NCI-H2107 treated with DMSO at 0.1 percent for 48 hours (cell line): Measurements from ENCODE around the gene CATSPERZ.

ENCODE experiments used
- DNase-seq: peaks from one replicate; lab custom pipeline; 2025; ENCODE audit not compliant: unreplicated experiment; lab: John Stamatoyannopoulos, UW

Gene CATSPERZ, protein sequence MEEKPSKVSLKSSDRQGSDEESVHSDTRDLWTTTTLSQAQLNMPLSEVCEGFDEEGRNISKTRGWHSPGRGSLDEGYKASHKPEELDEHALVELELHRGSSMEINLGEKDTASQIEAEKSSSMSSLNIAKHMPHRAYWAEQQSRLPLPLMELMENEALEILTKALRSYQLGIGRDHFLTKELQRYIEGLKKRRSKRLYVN

DNA sequence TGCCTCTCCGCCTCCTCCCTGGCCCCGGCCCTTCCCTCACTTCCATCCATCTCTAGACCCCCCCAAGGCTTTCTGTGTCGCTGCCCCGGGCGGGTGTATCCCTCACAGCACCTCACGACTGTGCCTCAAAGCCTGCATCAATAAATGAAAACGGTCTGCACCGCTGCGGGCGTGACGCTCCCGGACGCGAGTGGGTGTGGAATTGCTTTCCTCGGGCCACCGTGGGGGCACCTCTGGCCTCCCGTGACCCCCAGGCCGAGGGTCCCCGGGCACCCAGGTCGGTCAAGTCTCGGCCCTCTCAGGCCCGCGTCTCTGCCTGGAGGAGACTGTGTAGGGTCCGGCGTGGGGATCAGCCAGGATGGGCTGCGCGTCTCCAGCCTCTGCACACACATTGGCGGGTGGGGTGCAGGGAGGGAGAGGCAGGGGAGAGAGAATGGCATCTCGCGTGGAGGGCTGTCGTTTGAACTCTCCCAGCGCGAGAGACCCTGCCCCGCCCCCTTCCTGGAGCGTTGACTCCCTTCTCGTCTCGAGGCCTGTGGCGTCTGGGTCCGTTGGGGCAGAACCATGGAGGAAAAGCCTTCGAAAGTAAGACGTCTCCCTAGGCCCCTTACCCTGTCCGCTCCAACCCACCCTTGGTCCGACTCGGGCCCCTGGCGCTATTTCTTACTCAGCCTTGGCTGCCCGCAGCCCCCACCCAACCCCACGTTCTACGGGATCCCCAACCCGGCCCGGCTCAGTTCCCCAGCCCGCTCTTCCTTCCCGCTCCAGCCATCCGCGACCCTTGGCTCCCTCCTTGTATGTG, at the start of gene CATSPERZ:
Gene CATSPERZ (plus strand): TSS at position 512 of the 802 bp plus-strand sequence. CDS start 53 bp downstream, at position 565.
- no peak for DNase-seq

DNA sequence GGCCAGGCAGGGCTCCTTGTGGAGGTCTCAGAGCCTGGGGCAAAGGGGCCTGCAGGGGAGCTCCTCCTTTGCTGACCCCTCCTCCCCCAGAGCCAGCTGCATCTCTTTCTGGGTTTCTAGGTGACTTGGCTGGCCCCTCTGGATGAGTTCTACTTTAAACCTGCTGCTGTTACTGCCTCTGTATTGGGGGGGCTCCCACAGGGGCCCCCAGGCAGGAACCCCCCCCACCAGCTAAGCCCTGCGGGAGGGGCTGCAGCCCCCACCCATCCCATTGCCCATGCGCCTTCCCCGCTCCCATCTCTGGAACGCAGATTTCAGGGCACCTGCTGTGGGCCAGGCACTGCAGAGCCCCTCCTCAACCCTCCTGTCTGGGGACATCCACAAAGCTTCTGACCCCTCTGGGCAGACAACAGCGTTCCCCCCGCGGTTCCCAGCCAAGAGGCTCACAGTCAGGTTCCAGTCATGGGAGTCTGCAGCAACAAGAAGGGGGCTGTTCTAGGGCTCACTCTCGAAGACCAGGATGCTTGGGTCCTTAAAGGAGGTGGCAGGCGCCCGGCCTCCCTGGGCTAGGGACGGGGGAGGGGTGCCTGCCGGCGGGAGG, 49.6 kb upstream of the CATSPERZ start:
- no peak for DNase-seq

DNA sequence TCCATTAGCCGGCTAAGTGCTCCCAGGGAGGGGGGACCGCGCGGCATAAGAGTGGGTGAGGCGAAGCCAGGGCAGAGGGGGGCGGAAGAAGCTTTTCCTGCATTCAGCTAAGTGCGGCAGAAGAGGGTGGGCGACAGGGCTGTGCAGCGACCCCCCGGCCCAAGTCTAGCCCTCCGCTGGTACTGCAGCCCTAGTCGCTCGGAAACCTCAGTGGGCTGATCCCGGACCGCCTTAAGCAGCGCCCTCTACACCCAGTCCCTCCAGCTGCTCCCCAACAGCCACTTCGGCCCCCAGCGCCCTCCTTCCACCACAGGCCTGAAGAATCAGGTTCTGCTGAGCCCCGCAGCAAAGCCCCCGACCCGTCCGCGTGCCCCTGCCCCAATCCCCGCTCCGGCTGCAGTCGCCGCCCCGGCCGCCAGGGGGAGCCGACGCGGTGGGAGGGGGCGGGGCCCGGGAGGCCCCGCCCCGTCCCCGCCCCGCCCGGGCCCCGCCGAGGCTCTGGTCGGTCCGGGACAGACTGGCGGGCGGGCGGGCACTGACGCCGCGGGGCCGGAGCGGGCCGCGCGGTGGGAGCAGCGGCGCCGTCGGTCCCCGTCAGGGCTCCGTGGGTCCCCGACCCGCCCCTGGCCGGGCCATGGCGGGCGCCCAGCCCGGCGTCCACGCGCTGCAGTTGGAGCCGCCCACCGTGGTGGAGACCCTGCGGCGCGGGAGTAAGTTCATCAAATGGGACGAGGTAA, 49.0 kb upstream of the CATSPERZ start, which contains the start of gene PLCB3:
Gene PLCB3 (plus strand): TSS at position 515 of the 737 bp plus-strand sequence. CDS start 120 bp downstream, at position 635.
- no peak for DNase-seq

DNA sequence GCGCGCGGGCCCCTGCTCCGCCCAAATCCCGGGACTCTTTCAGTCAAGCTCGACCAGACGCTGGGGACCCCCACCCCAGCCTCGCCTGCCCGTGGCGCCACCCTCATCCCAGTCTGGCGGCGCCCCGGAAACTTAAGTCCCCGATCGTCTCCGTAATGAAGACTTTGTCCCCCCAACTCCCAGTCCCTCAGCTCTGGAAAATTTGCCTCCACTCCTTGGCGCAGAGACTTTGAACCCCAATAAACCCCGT, 48.5 kb upstream of the CATSPERZ start:
- DNase-seq: no peak

DNA sequence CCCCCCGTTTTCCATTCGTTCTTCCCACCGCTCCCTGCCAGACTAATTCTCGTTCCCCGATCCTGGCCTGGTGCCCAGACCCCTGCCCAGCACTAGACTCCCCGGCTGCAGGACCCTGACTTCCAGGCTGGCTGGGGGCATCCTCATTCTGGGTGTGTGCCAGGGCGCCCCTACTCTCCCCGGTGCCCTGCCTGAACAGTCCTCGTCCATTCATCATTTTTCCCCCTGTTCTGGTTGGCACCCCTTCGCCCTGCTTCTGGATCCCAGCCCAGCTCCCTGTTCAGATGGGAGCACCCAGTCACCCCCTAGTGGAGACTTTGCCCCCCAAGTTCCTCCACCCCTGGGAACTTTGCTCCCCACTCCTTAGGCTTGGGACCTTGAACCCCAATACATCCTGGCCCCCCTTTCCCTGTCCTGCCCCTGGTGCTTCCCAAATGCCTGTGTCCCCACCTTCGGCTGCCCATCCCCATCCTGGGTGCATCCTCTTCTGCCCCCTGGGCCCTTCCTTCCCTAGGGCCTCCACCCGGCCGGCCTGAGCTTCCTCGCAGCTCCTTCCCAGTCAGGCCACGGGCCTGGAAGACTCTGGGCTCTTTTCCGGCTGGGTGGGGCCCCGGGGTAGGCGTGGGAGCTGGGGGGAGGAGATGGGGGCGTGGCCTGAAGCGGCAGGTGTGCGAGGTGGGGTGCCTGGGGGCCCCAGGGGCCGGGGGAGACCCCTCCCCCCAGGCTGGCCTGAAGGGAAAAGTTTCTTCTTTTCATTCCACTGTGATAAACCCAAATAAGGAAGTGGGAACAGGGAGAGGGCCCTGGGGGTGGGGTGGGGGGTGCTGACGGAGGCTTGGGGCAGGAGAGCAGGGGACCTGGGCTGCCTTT, 47.9 kb upstream of the CATSPERZ start:
- DNase-seq: no peak

DNA sequence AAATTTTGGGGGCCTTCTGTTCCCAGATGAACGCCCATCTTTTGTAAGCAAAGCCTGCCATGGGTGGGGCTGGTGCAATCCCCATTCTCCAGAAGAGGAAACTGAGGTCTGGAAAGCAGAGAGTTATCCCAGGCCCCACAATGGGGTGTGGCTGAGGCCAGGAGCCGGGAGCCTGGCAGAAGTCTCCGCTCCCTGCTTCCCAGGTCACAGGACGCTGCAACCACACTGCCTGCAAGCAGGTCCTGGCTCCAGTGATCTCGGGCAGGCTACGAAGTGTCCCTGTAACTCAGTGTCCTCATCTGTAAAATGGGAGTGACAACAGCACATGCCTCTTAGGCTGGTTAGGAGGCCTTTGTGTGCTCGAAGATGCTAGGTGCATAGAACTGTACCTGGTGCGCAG, 47.1 kb upstream of the CATSPERZ start:
- DNase-seq: no peak

DNA sequence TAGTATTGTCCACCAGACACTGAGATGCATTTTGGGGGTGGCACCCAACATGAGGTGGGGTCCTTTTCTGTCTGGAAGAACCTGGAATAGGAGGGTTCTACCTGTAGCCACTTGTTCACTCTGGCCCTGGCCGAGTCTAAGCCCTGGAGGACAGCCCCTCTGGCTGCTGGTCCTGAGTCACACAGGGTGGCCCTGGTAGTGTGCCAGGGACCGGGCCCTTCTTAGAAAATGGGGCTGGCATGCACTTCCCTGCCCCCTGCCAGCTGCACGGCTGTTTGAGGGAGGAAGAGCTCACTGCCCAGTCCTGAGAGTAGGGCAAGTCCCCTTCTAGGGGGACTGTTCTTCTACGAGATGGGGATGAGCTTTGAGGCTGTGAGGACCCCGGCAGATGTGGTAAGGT, 46.7 kb upstream of the CATSPERZ start:
- no peak for DNase-seq

DNA sequence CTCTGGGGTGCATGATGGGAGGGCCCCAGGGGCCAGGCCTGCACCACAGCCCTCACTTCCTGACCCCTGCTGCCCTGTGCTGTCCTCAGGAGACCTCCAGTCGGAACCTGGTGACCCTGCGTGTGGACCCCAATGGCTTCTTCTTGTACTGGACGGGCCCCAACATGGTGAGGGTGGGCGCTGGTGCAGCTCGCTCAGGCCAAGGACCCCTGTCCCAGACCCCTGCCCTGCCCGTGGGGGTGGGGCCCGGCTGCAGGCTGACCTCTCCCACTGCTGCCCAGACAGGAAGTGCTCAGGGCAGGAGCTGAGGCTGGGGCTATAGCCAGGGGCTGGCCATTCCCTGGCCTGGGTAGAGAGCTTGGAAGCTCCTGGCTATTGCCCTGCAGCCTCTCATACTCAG, 45.8 kb upstream of the CATSPERZ start:
- DNase-seq: no peak

DNA sequence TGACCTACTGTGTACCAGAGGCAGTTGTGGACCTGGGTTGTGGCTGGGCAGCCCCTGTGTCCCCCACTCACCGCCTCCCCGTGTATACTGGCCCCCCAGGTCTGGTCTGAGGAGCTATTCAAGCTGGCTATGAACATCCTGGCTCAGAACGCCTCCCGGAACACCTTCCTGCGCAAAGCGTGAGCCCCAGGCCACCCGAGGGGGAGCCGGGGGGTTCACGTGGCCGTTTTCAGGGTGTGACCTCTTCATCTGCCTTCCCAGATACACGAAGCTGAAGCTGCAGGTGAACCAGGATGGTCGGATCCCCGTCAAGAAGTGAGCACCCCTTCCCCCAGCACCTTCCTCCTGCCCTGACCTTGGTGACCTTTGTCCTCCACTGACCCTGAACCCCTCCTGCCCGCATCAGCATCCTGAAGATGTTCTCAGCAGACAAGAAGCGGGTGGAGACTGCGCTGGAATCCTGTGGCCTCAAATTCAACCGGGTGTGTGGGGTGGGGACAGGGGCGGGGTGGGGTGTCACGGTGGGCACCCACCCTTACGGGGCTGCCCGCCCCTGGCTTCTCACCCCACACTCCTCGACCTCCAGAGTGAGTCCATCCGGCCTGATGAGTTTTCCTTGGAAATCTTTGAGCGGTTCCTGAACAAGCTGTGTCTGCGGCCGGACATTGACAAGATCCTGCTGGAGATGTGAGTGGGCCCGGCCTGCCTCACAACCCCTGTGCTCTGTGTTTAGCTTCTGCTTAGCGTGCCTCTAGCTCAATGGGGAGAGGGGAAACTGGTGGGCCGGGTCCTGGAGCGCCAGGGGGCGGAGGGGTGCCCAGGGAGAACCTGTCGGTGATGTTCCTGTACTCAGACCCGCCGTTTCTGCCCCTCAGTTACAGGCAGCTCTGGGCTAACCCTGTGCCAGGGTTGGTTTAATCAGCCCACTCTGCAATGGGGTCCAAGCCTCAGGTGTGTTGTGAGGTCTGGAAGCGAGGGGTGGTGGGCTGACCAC, 44.7 kb upstream of the CATSPERZ start:
- DNase-seq: no peak

DNA sequence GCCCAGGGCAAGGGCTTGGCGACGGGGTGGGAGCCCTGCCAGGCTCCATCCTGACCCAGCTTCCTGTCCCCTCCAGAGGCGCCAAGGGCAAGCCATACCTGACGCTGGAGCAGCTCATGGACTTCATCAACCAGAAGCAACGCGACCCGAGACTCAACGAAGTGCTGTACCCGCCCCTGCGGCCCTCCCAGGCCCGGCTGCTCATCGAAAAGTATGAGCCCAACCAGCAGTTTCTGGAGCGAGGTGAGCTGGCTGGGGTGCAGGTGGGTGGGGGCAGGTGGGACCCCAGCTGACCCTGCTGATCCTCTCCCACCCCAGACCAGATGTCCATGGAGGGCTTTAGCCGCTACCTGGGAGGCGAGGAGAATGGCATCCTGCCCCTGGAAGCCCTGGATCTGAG, 43.9 kb upstream of the CATSPERZ start:
- no peak for DNase-seq

DNA sequence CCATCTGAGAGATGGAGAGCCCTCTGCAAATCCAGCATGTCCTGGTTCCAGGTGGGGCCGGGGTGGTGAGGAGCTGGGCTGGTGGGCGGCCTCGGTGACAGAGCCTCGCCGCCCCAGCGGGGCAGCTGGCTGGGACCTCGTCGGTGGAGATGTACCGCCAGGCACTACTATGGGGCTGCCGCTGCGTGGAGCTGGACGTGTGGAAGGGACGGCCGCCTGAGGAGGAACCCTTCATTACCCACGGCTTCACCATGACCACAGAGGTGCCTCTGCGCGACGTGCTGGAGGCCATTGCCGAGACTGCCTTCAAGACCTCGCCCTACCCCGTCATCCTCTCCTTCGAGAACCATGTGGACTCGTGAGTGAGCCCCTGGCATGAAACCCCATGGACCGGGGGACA, 41.8 kb upstream of the CATSPERZ start:
- no peak for DNase-seq

DNA sequence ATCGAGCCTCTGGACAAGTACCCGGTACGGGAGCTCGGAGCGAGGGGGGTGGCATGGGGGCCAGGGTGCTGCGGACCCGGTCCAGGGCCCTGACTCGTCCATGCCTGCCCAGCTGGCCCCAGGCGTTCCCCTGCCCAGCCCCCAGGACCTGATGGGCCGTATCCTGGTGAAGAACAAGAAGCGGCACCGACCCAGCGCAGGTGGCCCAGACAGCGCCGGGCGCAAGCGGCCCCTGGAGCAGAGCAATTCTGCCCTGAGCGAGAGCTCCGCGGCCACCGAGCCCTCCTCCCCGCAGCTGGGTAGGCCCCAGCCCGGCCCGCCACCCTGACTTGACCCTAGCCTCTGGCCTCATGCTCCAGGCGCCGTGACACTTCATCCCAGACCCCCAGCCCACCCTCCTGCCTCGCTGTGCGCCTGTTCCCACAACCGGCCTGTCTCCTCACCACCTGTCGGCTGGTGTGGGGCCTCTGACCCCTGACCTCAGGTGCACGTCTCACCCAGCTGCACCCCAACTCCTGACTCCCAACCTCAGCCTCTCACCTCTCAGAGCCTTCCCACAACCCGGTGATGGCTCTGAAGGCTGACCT, 41.1 kb upstream of the CATSPERZ start:
- no peak for DNase-seq

DNA sequence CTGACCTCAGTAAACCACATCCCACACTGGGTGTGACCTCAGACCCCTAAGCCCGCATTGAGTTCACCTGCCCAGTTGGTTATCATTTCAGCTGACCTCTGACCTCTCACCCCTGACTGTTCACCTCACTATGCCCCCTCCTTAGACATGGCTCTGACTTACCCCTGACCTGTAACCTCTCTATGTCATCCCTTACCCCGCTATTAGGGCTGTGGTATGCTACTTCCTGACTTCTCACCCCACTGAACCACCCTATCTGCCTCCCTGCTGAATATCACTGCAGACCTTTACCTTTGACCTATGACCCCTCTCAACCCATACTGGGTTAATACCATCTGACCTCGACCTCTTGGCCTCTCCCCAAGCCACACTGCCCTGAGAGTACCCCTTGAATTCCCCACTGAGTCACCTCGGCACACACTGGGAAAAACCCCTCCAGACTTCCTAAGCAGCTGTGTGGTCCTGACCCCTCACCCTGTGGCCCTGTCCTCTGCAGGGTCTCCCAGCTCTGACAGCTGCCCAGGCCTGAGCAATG, 40.6 kb upstream of the CATSPERZ start:
- DNase-seq: no peak

DNA sequence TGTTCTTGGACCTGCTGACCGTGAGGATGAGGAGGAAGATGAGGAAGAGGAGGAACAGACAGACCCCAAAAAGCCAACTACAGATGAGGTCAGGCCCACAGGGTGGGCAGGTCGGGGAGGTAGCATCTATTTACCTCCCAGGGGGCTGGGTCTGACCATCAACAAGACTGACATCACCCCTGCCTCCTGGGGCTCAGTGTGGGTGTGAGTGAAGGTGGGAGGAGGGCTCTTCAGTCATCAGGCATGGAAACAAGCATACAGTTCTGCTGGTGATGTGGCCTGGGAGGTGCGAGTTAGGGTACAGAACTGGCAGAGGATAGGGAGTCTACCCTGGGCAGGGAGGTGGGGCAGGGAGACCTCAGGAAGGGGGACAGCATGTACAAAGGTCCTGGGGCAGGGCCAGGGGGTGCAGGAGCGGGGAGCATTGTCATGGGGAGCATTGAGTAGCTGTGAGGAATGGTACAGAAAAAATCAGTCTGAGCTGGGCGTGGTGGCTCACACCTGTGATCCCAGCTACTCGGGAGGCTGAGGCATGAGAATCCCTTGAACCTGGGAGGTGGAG, 39.9 kb upstream of the CATSPERZ start:
- DNase-seq: no peak

DNA sequence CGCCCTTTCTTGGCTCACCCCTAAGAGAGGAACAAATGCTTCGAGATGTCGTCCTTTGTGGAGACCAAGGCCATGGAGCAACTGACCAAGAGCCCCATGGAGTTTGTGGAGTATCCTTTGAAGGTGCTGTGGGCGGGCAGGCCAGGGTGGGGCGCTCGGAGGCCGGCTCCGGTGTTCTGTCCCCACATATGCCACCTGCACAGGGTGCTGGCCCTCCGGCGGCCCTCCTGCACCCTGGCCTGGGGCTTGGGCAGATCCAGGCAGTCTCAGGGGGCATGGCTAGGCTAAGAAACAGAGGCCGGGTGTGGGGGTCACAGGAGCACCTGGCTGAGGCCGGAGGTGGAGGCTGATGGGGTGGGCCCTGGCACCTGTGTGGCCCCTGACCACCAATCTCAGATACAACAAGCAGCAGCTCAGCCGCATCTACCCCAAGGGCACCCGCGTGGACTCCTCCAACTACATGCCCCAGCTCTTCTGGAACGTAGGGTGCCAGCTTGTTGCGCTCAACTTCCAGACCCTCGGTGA, 38.5 kb upstream of the CATSPERZ start:
- no peak for DNase-seq

DNA sequence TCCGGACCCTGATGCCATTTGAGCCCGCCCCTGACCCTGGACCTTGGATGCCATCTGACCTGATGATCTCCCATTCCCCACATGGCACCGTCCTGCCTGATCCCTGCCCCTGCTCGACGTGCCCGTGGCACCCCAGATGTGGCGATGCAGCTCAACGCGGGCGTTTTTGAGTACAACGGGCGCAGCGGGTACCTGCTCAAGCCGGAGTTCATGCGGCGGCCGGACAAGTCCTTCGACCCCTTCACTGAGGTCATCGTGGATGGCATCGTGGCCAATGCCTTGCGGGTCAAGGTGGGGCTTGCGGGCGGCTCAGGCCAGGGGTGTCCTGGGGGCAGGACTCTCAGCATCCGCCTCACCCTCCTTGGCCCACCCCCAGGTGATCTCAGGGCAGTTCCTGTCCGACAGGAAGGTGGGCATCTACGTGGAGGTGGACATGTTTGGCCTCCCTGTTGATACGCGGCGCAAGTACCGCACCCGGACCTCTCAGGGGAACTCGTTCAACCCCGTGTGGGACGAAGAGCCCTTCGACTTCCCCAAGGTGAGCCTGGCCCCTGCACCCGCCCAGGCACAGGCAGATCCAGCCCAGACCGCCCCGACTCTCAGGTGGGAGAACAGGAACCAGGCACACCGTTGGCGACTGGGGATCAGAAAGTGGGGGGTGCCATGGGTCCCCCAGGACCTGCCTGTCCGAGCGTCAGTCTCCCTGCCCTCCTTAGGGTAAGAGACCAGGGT, 37.7 kb upstream of the CATSPERZ start:
- no peak for DNase-seq

DNA sequence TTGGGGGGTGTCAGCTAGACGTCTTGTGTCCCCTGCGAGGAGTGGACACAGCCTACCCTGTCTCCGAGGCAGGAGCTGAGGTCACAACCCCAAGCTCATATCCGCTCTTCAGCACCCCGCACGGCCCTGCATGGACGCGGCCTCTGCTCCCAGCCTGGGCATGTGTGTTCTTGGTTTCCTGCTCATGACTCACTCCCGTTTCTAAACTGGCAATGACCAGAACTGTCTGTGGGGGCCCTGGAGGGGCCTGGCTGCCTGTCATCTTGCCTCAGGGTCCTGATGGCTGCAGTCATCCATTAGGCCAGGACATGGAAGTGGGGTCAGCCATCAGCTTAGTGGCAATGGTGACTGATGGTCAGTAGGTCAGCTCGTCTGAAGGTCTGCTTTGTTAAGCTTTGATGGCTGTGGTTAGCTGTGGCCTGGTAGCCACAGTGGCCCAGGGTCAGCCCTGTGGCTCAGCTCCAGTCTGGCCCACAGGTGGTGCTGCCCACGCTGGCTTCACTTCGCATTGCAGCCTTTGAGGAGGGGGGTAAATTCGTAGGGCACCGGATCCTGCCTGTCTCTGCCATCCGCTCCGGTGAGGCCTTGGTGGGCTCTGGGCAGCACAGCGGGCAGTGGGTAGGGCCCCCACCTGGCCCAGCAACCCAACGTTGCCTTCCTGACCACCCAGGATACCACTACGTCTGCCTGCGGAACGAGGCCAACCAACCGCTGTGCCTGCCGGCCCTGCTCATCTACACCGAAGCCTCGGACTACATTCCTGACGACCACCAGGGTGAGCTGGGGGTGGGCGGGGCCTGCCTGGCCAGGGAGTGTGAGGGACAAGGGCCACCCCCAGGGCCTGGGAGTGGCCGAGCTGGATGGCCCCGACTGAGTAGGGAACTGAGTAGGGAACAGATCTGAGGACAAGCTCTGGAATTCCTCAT, 36.9 kb upstream of the CATSPERZ start:
- DNase-seq: no peak
